ENCODE data around the gene NUP62.

The NUP62 gene

GRCh38 chr19:49954092-49954829 is 25.0 kb upstream of the NUP62 start:
- TF ChIP-seq CEBPB (IDR thresholded peaks at IDR 0.05) (no peak), RAD21 (IDR thresholded peaks at IDR 0.05; ENCODE audit: low read depth) (no peak), ZBTB7A (IDR thresholded peaks at IDR 0.05; ENCODE audit: low read depth) (no peak), REST (IDR thresholded peaks at IDR 0.05; ENCODE audit: low read depth) (no peak), NFIC (IDR thresholded peaks at IDR 0.05) (no peak), USF1 (IDR thresholded peaks at IDR 0.05) (no peak), TEAD4 (IDR thresholded peaks at IDR 0.05) (no peak), FOXM1 (IDR thresholded peaks at IDR 0.05; ENCODE audit: borderline replicate concordance, low read depth) (no peak), MAX (IDR thresholded peaks at IDR 0.05) (no peak), TCF12 (IDR thresholded peaks at IDR 0.05; ENCODE audit: low read depth) (no peak), EP300 (IDR thresholded peaks at IDR 0.05; ENCODE audit: borderline replicate concordance) (no peak), YY1 (IDR thresholded peaks at IDR 0.05; ENCODE audit: low read depth) (no peak), TAF1 (IDR thresholded peaks at IDR 0.05; ENCODE audit: low read depth) (no peak), EGR1 (IDR thresholded peaks at IDR 0.05) (no peak), CREB1 (IDR thresholded peaks at IDR 0.05; ENCODE audit: low read depth) (no peak)

GRCh38 chr19:49953416-49953815 is 24.1 kb upstream of the NUP62 start:
- TF ChIP-seq MAX (IDR thresholded peaks at IDR 0.05) (no peak), NFIC (IDR thresholded peaks at IDR 0.05) (no peak), EGR1 (IDR thresholded peaks at IDR 0.05) (no peak), TCF12 (IDR thresholded peaks at IDR 0.05; ENCODE audit: low read depth) (no peak), TEAD4 (IDR thresholded peaks at IDR 0.05) (no peak), USF1 (IDR thresholded peaks at IDR 0.05) (no peak), EP300 (IDR thresholded peaks at IDR 0.05; ENCODE audit: borderline replicate concordance) (no peak)

- TF ChIP-seq TAF1 (IDR thresholded peaks at IDR 0.05; ENCODE audit: low read depth), result no peak
- TF ChIP-seq REST (IDR thresholded peaks at IDR 0.05; ENCODE audit: low read depth), result no peak
- no peak for TF ChIP-seq RAD21 (IDR thresholded peaks at IDR 0.05; ENCODE audit: low read depth)
- no peak for TF ChIP-seq USF1 (IDR thresholded peaks at IDR 0.05)
- no peak for TF ChIP-seq NFIC (IDR thresholded peaks at IDR 0.05)
- TF ChIP-seq MAX (IDR thresholded peaks at IDR 0.05), result no peak
These were observed 23.6 kb upstream of the NUP62 start for GRCh38 chr19:49952906-49953305.

- TF ChIP-seq TCF12 (IDR thresholded peaks at IDR 0.05; ENCODE audit: low read depth), result no peak
- TF ChIP-seq CREB1 (IDR thresholded peaks at IDR 0.05; ENCODE audit: low read depth), result no peak
- no peak for TF ChIP-seq EGR1 (IDR thresholded peaks at IDR 0.05)
- TF ChIP-seq RAD21 (IDR thresholded peaks at IDR 0.05; ENCODE audit: low read depth), result no peak
- TF ChIP-seq ZBTB7A (IDR thresholded peaks at IDR 0.05; ENCODE audit: low read depth), result no peak
- TF ChIP-seq MAX (IDR thresholded peaks at IDR 0.05), result no peak
- TF ChIP-seq EP300 (IDR thresholded peaks at IDR 0.05; ENCODE audit: borderline replicate concordance), result no peak
- no peak for TF ChIP-seq USF1 (IDR thresholded peaks at IDR 0.05)
- no peak for TF ChIP-seq TEAD4 (IDR thresholded peaks at IDR 0.05)
- no peak for TF ChIP-seq CEBPB (IDR thresholded peaks at IDR 0.05)
- TF ChIP-seq FOXM1 (IDR thresholded peaks at IDR 0.05; ENCODE audit: borderline replicate concordance, low read depth), result no peak
- TF ChIP-seq REST (IDR thresholded peaks at IDR 0.05; ENCODE audit: low read depth), result no peak
- TF ChIP-seq TAF1 (IDR thresholded peaks at IDR 0.05; ENCODE audit: low read depth), result no peak
- TF ChIP-seq YY1 (IDR thresholded peaks at IDR 0.05; ENCODE audit: low read depth), result no peak
- TF ChIP-seq NFIC (IDR thresholded peaks at IDR 0.05), result no peak
These were observed 23.2 kb upstream of the NUP62 start for GRCh38 chr19:49952479-49952836.

All from Ishikawa (cell line).